ENCODE data around the gene ETNK2.
"Not testable (repeated sequence)": the region's sequence is repeated elsewhere in the genome, so short reads cannot be mapped to it uniquely, and the experiment has no call there.

ETNK2 gene

DNA sequence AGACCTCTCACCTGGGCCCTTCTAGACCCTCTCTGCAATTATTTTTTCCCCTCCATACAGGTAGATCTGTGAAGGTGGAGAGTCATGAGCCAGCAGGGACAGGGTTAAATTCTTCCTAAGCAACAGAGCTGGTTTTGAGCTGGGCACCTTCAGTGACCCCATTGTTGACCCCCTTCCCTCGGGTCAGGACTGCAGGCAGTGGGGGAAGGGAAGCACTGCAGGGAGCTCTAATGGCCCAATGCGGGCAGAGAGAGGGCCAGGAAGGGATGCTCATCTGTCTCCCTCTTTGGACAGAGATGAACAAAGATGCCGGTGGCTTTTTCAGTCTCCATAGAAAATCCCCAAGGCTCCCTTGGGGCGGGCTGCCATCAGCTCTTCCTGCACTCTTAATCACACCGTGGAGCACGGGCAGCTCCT is 57.5 kb downstream of the ETNK2 start:
- no peak for DNase-seq

DNA sequence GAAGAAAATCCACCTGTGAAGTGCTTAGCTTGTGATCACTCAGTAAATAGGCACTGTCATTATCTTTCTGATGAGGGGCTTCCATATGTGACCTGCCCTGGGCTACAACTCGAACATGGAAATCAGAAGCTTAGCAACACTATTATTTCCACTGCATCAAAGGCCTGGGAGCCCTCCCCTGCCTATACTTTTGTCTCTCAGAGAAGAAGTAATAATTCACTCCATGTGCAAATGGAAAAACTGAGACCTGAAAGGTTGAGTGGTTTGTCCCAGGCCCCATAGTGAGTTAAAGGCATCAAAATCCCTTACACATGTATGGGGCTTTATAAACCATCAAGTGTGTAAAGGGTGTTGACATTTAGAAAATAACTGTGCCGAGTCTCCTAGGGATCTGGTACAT is 58.1 kb downstream of the ETNK2 start:
- no peak for DNase-seq

DNA sequence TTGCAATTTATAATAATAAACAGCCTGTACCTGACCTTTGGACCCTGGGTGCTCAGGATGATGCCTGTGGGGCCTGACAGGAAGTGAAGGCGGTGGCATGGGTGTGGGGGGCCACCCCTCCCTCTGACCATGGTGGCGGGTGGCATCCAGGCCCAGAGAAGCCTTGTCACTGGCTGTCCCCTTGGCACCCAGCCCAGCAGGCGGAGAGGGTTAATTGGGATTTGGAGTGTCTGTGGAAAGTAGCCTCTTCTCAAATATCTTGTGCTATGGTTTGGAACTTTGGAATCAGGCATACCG is 58.5 kb downstream of the ETNK2 start:
- DNase-seq = no peak

DNA sequence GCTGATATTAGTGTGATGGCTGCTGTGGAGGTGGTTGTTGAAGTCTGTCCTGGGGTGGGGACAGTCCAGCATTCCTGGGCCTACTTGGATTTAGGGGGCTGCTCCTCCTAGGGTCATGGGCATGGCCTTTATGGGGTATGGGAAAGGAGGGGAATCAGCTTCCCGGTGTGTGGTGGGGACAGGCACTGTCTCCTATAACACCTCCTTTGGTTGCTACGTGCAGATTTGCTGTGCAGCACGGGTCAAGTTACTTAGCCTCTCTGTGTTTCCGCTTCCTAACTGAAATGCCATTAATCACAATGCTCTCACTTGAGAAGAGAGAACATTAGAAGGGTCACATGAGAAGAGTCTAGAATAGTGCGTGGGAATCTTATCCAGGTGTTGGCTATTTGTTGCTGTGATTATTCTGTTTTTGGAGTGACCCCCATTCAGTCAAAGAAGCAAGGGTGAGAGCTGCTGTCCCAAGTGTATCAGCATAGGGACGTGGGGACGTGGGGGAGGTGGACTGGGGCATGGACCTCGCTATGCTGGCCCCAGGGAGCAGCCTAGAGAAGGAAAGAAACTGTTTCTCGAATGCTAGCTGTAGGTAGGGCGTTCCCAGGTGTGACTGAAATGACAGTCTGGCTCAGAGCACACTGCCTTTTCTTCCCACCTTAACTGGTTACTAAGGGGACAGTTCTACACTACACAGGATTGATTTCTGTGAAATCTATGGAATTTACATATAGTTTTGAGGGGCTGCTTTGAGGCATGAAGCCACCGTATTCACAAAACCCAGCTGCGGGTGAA is 59.0 kb downstream of the ETNK2 start:
- DNase-seq = no peak

DNA sequence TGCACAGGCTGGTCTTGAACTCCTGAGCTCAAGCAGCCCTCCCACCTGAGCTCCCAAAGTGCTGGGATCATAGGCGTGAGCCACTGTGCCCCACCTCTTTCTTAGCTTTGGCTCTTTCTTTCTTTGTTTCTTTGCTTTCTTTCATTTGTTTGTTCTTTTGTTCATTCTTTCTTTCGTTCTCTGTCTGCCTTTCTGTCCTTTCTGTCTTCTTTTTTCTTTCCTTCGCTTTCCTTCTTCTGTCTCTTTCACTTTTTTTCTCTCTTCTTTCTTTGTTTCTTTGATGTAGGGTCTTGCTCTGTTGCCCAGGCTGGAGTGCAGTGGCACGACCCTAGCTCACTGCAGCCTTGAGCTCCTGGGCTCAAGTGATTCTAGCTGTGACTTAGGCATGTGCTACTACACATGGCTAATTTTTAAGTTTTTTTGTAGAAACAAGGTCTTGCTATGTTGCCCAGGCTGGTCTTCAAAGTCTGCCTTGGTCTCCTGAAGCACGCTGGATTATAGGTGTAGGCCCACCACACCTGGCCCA is 60.0 kb downstream of the ETNK2 start:
- DNase-seq = no peak

DNA sequence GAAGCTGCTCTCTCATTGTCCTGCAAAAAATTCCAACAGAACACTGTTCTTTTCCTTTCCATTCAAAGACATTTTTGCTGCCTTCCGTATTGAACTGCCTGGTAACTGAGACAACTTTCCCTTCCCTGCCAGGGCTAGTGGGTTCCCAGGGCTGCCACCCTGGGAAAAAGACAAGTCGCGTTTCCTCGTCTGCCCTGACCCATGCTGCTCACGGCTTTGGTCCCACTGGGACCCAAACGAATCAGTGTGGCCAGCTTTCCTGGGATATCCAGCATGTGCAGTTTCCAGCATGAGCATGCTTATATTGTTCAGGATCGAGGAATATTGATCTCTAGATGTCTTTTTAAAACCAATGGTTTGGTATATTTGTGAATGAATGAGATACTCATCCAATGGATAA is 60.8 kb downstream of the ETNK2 start:
- DNase-seq = no peak

DNA sequence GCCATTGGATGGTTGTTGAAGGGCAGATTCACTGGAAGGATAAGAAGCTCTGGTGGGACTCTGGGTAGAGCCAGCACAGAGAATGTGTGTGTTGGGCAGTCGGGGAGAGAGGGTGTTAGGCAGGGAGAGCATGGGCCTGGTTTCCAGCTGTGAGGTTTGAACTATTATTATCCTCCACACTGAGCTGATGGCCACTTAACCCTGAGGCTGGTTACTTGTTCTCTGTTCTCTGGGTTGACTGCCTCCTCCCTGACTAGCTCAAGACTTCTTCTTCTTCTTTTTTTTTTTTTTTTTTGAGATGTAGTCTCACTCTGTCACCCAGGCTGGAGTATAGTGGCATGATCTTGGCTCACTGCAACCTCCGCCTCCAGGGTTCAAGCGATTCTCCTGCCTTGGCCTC is 61.7 kb downstream of the ETNK2 start:
- DNase-seq = not testable (repeated sequence)

DNA sequence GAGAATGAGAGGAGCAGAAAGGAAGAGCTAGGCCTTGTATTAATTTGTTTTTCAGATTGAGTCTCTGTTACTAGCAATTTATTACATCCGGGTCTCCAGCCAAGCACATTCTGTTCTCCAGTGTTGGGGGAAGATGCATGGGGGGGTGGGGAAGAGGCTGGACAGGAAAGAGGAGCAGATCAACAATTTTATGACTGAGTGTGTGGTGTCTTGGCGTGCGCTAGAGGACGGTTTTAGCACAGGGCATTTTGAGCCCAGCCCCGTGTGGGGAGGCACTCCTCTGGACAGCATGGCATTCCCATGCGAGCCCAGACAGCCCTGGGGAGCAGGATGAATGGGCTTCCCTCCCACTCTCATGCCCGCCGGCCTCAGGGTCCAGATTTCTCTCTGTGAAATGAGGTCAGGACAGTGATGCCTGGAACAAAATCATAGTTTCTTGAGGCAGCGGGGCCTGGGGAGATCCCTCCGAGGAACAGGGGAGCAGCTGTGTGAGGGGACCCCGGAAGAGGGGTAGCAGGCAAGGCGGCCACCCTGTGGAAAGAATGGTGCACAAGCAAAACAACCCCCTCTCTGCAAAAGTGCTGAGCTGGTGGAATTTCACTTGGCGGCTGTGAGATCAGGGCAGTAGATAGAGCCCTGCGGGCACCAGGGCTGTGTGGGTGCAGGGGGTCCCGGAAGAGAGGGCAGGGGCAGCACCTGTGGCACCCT is 62.6 kb downstream of the ETNK2 start:
- no peak for DNase-seq

DNA sequence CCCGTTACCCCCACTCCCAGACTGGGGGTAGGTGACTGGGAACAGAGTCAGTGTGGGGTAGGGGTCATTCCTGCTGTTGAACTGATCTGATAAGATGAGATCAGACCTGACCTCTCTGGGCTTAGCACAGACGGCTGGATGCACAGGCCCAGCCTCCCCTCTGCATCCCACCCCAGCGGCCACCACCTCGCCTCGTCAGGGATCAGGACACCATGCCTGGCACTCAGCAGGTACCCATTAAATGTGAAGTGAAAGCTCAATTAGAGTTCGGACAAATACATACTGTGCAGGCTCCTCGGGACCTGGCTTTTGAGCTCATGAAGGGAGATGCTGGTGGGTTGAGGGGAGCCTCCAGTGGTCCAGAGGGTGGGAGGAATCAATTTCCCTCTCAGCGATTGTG is 63.2 kb downstream of the ETNK2 start:
- DNase-seq = no peak

DNA sequence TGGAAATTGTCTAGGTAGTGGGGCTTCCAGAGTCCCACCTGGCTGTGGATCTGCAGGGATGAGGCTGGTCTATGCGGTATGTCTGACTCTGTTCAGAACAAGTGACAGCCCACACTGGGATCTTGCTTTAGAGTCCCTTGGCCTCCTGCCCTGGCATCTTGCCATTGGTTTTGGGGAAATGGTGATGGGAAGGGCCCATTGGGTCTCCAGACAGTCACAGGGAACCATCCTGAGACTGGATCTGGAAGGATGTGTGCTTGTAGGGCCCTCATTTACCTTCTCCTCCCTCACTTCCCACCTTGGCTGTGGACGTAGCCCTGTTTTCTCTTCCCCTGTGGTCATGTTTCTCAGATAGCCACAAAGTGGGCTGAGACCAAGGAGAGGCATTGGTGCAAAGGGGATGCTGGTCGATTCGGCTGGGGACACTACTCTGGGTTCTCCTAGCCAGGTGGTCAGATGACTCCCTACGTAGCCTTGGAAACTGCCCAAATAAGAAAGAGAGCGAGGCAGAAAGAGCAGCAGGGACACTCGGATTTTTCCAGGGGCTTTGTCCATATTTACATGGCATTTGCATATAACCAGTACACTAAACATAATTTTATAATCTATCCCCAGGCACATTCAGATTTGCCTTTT is 63.8 kb downstream of the ETNK2 start:
- DNase-seq = no peak

DNA sequence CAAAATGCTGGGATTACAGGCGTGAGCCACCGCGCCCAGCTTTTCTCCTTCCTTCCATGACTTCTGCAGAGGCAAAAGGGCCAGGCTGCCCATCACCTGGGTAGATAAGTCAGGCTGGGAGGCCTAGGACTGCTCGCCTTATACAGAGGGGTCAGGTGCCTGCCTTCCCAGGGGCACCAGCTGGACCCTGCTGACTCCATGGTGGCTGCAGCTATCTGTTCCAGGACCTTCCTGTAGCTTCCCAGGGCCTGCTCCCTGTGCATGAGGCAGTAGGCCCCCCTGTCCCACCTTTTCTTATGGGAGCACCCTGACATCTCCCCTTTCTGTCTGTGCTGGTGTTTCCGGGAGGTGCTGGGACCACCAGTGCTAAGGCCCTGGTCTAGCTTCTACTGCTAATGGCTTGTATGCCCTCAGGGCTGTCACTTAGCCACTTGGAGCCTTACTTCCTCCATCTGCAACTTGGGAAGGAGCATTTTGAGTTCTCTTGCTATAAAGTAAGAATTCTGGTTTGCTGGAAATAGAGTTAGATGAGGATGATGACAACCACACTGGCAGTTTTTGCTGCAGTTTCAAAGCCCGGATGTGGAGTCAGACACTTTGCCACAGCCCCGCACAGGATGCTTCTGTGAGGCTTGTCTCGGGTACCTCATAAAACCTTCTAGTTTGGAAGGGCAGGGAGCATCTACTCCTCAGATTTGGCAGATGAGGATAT is 64.5 kb downstream of the ETNK2 start:
- DNase-seq = no peak

DNA sequence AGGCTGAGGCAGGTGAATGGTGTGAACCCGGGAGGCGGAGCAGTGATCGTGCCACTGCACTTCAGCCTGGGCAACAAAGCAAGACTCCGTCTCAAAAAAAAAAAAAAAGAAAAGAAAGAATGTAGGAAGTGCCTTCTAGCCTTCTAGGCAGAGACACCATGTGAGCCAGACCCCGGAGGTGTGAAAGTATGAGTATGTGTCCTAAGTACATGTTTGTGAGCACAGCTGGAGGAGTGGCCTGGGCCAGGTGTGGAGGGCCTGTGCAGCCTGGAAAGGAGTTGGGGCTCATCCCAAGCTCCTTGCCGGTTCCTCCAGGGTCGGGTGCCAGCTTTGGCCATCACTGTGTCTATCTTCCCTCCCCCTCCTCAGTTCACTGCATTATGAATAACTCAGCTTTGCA is 66.0 kb downstream of the ETNK2 start:
- no peak for DNase-seq

DNA sequence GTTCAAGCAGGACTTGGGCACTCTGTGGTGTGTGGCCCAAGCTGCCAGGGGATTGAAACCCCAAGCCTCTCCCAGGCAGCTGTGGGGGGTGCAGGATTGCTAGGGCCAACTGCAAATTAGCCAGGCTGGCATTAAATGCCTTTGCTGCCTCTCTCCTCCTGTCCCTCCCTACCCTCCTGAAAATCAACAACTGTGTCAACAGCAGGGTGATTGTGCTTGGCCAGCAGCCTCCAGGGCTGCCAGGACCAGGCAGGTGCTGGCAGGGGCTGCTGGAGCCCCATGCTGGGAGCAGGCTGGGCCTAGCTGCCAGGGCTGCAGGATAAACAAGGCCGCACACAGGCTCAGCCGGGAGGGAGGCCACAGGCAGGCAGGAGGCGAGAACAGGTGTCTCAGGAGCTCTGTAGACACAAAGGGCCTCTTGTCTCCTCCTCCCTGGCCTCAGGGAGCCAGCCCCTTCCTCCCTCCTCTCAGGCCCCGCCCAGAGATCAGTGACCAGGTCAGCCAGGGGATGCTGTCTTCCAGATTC is 67.5 kb downstream of the ETNK2 start:
- no peak for DNase-seq

DNA sequence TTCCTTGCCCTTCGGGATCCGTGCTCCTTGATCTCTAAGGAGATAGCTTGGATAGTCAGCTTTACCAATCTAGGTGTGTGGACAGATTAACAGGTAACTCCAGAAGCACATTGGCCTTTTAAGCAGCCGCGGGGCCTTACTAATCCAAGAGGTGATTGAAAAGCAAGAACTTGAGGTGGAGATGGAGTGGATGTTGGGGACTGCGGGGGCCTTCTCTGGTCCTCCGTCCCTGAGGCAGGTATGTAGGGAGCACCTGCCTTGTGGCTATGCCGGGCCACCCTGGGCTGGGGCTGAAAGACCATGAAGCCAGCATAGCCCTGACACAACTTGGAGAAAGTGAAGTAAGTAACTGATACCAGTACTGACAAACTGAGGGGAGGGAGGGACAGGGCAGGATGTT is 68.4 kb downstream of the ETNK2 start:
- DNase-seq = no peak

DNA sequence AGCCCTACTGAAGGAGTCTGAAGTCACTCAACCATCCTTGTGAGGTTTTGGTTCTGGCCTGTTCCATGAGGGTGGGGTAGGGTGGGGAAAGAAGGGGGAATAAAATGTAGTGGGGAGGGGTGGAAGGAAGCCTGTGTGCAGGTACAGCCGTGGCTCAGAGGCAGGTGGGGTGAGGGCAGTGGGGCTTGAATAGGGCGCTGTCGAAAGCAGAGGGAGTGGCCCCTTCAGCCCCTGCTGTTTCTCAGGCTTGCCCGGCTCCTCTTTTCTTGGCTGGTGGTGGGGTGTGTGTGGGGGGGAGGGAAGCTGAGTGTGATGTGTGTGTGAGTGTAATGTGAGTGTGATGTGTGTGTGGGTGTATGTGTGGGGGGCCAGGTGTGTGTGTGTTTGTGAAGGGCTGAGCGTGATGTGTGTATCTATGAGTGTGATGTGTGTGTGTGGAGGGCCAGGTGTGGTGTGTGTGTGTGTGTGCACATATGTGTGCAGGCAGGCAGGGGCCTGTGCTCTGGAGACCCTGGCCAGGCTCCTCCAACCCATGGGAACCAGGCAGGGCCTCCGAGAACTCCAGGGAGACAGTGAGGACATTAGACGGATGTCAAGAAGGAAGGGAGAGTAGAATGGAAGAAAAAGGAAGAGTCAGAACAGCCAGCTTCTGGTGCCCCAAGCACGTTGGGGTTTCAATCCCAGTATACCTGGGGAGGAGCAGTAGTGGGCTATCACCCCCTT is 69.9 kb downstream of the ETNK2 start:
- DNase-seq = no peak

DNA sequence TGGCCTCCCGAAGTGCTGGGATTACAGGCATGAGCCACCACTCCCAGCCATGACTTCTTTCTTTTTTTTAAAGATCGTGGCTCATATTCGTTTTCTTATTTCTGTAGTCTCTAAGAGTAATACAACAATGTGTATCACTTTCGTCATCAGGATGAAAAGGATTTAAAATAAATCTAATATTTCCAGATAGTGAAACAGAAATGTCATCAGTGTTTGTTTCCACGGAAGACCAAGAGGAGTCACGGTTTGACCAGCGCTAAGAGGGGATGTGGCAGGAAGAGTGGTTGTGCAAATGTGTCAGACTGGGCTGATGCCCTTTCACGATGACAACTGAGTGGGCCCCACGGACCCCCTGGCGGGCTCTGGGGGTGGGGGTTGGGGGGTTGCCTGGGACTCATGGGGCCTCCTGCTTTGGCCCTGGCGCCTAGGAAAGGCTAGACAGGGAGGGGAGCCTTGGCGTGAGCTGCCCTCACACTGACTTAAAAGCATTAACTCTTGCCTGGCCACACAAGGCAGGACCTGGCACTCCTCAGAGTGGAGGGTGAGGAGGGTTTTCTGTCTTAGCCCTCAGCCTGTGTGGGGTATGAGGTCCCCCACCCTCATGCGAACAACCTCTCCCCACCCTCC is 70.6 kb downstream of the ETNK2 start:
- DNase-seq = no peak

Data from effector CD8-positive, alpha-beta T cell (primary cell).